GM18873 (cell line): ENCODE measurements around the gene NFASC.

Experiments
- ATAC-seq: cut with Tn5 transposase; IDR thresholded peaks from one replicate; pipeline ENCODE4 v1.9.1; 2021; ENCODE audit warnings: mild to moderate bottlenecking, moderate library complexity, moderate number of reproducible peaks; ENCODE audit not compliant: unreplicated experiment, low FRiP score

The NFASC gene

DNA sequence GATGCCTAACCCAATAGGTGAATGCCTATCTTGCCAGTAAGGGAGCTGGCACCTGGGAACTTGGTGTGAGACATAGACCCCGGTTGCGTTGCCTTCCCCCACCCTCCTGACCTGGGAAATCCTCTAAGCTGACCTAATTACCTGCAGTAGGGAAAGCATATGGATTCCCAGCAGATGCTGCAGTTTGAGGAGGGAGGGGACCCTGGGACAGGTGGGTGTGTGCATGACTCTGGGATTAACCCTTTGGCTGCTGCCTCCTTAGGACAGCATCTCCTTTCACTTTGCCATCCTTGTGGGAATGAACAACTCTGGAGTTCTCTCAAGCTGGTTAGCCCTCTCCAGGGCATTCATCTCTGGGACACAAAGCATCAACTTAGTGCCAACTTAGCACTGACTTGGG lies 16.4 kb upstream of the NFASC start:
- no peak for ATAC-seq

DNA sequence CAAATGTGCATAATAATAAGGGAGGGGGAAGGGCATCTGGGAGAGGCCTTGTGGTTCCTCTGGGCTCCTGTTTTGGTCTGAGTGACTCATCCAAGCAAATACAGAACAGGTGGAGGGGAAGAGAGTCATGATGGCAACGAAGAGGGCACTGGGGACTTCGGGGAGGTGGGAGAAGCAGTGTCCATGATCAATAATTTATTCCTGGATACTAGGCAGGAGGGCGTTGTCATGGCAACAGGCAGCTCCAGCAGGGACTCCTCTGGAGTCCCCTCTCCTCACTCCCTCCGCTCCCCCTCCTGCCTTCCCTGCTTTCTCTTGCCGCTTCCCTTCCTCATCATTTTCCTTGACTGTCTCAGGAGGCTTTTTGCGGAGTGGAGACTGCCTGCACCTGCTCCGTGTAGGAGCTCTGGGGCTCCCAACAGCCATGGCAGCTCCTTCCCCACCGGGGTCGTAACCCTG lies 12.3 kb upstream of the NFASC start:
- ATAC-seq: no peak

GRCh38 chr1:204859861-204860267 lies 10.8 kb upstream of the NFASC start:
- no peak for ATAC-seq

DNA sequence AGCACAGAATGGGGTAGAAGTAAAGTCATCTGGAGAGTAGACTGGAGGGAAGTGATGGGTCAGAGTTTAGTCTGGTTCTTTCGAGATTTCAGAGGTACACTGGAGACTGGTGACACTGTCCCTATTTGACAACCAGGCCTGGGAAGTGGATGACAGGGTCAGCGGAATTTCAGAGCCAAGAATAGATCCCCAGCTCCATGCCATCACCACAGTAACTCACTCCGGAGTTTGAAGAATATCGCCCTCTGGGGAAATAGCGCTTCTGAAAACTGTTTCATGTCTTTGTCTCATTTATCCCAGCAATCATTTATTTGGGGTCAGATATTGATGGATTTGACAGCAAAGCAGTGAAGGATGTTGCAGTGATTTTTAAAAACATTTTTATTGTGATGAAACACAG lies 7.6 kb upstream of the NFASC start:
- ATAC-seq: no peak

DNA sequence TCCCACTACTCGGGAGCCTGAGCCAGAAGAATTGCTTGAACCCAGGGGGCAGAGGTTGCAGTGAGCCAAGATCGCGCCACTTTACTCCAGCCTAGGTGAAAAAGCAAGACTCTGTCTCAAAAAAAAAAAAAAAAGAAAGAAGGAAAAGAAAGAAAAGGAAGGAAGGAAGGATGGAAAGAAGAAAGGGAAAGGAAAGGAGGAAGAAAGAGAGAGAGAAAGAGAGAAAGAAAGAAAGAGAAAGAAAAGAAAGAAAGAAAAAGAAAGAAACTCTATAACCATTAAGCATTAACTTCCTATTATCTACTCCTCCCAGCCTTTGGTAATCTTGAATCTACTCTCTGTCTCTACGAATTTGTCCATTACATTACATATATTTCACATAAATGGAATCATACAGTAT lies 6.9 kb upstream of the NFASC start:
- ATAC-seq: no peak

GRCh38 chr1:204866051-204866596 lies 4.5 kb upstream of the NFASC start:
- no peak for ATAC-seq

GRCh38 chr1:204867203-204867602 lies 3.5 kb upstream of the NFASC start:
- ATAC-seq: no peak

- ATAC-seq: no peak
Observed at GRCh38 chr1:204867666-204868339, 2.9 kb upstream of the NFASC start.

GRCh38 chr1:204868340-204868700 lies 2.3 kb upstream of the NFASC start:
- no peak for ATAC-seq

DNA sequence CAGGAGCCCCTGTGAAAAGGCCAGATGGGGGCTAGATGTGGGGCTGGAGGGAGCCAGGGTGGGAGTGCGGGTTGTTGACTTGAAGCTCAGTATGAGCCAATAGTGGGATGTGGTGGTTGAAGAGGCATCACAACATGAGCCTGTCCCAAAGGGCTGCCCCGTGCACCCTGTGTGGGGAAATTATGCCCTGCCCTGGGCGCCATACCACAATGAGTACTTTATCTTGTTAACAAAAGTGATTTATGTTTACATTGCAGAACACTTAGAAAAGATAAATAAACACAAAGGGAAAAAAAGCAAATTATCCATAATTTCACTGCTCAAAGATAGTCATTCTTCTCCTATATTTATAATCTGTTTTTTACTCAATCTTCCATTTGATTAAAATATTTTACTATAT lies 1.6 kb upstream of the NFASC start:
- no peak for ATAC-seq

- ATAC-seq: no peak
Observed at GRCh38 chr1:204871405-204872037, 859 bp downstream of the NFASC start.

- ATAC-seq: no peak
Observed at GRCh38 chr1:204872262-204872881, 1.7 kb downstream of the NFASC start.

- ATAC-seq: no peak
Observed at GRCh38 chr1:204873176-204873575, 2.5 kb downstream of the NFASC start.

GRCh38 chr1:204873714-204874113 lies 3.1 kb downstream of the NFASC start:
- no peak for ATAC-seq

DNA sequence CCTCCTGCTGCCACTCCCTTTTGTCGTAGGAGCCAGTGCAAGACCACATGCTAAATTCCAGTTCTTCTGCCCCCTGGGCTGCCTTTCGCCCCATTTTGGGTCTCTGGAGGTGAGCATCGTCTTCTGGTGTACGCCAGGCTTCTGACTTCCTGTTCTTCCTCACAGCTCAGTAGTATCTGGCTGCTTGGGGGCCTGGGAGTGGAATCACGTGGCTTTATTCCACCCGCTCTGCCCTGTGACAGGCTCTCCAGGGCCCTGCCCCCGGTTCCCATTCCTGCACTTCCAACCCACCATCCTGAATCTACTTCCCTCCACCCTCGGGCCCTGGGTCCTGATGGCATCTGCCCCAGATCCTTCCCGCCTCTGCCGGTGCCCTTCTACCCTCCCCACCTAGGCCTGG lies 3.6 kb downstream of the NFASC start:
- ATAC-seq: no peak

GRCh38 chr1:204875255-204875654 lies 4.6 kb downstream of the NFASC start:
- ATAC-seq: no peak

- ATAC-seq: no peak
Observed at GRCh38 chr1:204878621-204879234, 8.1 kb downstream of the NFASC start.

- no peak for ATAC-seq
Observed at GRCh38 chr1:204879351-204879750, 8.7 kb downstream of the NFASC start.

GRCh38 chr1:204880906-204881305 lies 10.2 kb downstream of the NFASC start:
- no peak for ATAC-seq

DNA sequence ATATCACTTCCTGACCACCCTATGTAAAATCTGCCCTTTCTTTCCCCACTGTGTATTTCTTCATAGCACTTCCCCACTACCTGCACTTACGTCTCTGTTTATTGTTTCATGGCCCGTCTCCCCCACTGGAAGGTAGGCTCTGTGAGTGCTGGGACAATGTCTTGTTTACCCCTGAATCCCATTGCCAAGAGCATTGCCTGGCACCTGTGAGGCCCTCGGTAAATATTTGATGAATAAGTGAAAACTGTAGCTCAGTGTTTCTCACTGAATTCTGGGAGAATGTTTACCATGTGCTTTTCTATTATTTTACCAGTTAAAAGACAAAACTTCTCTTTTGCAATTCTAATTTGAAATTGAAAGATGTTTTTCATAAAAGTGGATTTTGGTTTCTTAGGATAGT lies 11.8 kb downstream of the NFASC start:
- ATAC-seq: no peak

GRCh38 chr1:204883405-204883804 lies 12.7 kb downstream of the NFASC start:
- ATAC-seq: no peak
